HEK293T (cell line): Measurements from ENCODE around the gene DIRAS3.

Experiments used
- BHLHE40 ChIP-seq: fragments of 450-650 bp; IDR thresholded peaks from 2 replicates; pipeline ENCODE4 v1.6.1; 2016; ENCODE audit warnings: mild to moderate bottlenecking, moderate library complexity, borderline replicate concordance
- ELF4 ChIP-seq: fragments of 450-650 bp; IDR thresholded peaks from 2 replicates; pipeline ENCODE4 v1.6.1; 2017; ENCODE audit warnings: antibody characterized with exemption
- FOXA1 ChIP-seq: fragments of 450-650 bp; IDR thresholded peaks from 2 replicates; pipeline ENCODE4 v1.6.1; 2016; ENCODE audit warnings: mild to moderate bottlenecking
- FOXK2 ChIP-seq: fragments of 450-650 bp; IDR thresholded peaks from 2 replicates; pipeline ENCODE4 v1.6.1; 2016; ENCODE audit warnings: mild to moderate bottlenecking
- FOXM1 ChIP-seq: fragments of 450-650 bp; IDR thresholded peaks from 2 replicates; pipeline ENCODE4 v1.6.1; 2017; ENCODE audit warnings: mild to moderate bottlenecking, borderline replicate concordance
- NFRKB ChIP-seq: fragments of 450-650 bp; IDR thresholded peaks from 2 replicates; pipeline ENCODE4 v1.6.1; 2016; ENCODE audit warnings: mild to moderate bottlenecking, moderate library complexity
- SP1 ChIP-seq: fragments of 450-650 bp; IDR thresholded peaks from 2 replicates; pipeline ENCODE4 v1.6.1; 2017
- SUZ12 ChIP-seq: fragments of 450-650 bp; IDR thresholded peaks from 2 replicates; pipeline ENCODE4 v1.6.1; 2016; ENCODE audit warnings: mild to moderate bottlenecking

DNA sequence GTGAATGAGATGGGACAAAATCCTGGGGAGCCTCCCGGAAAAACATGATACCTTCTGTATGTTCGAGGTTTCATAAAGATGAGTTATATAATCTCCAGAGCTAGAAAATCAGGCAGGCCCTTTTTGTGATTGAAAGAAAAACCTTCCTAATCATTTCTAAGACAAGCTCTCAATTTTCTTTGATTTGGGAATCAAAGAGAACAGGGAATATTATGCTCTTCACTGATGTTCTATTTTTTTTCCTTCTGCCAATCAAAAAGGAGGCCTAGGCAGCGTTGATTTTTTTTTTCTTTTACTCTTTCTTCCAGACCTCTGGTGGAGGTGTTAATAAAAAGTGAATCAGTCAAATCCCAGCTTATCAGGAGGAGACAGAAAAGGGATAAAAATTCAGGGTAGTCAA is 34.5 kb downstream of the DIRAS3 start:
- TF ChIP-seq SP1 (no peak), ELF4 (no peak), SUZ12 (no peak), FOXK2 (no peak), NFRKB (no peak), BHLHE40 (no peak), FOXA1 (no peak), FOXM1 (no peak)
